Astrocyte (in vitro differentiated cells and primary cell): ENCODE results near the gene VAC14. TPM values are rescaled to one million over a fixed set of nuclear protein-coding genes. Genes with fewer than 3 reads are reported as not detected.

ENCODE experiments used
- DNase-seq: peaks from one replicate; pipeline ENCODE4 v3.0.0-alpha.2; 2010; ENCODE audit warnings: low read depth
- FAIRE-seq: peaks from 2 replicates; lab custom pipeline; 2011; peaks lifted over from hg19 to GRCh38; lab: Jason Lieb, UNC
- H2AFZ ChIP-seq: 2 replicates; pipeline ENCODE4 v1.6.0; 2012; ENCODE audit warnings: low read depth, low read length, inconsistent platforms
- H3K27ac ChIP-seq: 2 replicates; pipeline ENCODE4 v1.5.1; 2011; ENCODE audit warnings: low read depth, low read length, inconsistent platforms
- H3K27me3 ChIP-seq: 2 replicates; pipeline ENCODE4 v1.6.0; 2011; ENCODE audit warnings: low read length, inconsistent platforms; ENCODE audit not compliant: insufficient read depth
- H3K36me3 ChIP-seq: 2 replicates; pipeline ENCODE4 v1.5.1; 2011; ENCODE audit warnings: low read length, inconsistent platforms; ENCODE audit not compliant: insufficient read depth
- H3K4me1 ChIP-seq: 2 replicates; pipeline ENCODE4 v1.5.1; 2011; ENCODE audit warnings: low read length, inconsistent platforms; ENCODE audit not compliant: insufficient read depth
- H3K4me2 ChIP-seq: 2 replicates; pipeline ENCODE4 v1.6.0; 2012; ENCODE audit warnings: low read length, inconsistent platforms
- H3K4me3 ChIP-seq: 2 replicates; pipeline ENCODE4 v1.5.1; 2011; ENCODE audit warnings: low read depth, mild to moderate bottlenecking, low read length, inconsistent platforms; ENCODE audit not compliant: insufficient read depth
- H3K79me2 ChIP-seq: 2 replicates; pipeline ENCODE4 v1.6.0; 2012; ENCODE audit warnings: mild to moderate bottlenecking, low read length, inconsistent platforms; ENCODE audit not compliant: insufficient read depth
- H3K9ac ChIP-seq: 2 replicates; pipeline ENCODE4 v1.6.0; 2012; ENCODE audit warnings: mild to moderate bottlenecking, low read length, inconsistent platforms
- H3K9me3 ChIP-seq: 2 replicates; pipeline ENCODE4 v1.5.1; 2012; ENCODE audit warnings: low read depth, mild to moderate bottlenecking, low read length, inconsistent platforms; ENCODE audit not compliant: insufficient read depth
- H4K20me1 ChIP-seq: 2 replicates; pipeline ENCODE4 v1.6.0; 2012; ENCODE audit warnings: low read length, inconsistent platforms; ENCODE audit not compliant: insufficient read depth
- H3K27ac Mint-ChIP-seq: one replicate; pipeline ENCODE4 v1.8.0; 2021; ENCODE audit warnings: mild to moderate bottlenecking, mixed read lengths; ENCODE audit not compliant: unreplicated experiment
- H3K27me3 Mint-ChIP-seq: one replicate; pipeline ENCODE4 v1.8.0; 2021; ENCODE audit warnings: low read depth, mixed read lengths; ENCODE audit not compliant: unreplicated experiment
- H3K36me3 Mint-ChIP-seq: one replicate; pipeline ENCODE4 v1.8.0; 2021; ENCODE audit warnings: low read depth, mixed read lengths; ENCODE audit not compliant: unreplicated experiment
- H3K4me1 Mint-ChIP-seq: one replicate; pipeline ENCODE4 v1.8.0; 2021; ENCODE audit warnings: low read depth, mixed read lengths; ENCODE audit not compliant: unreplicated experiment
- H3K4me3 Mint-ChIP-seq: one replicate; pipeline ENCODE4 v1.8.0; 2021; ENCODE audit warnings: mild to moderate bottlenecking, moderate library complexity, mixed read lengths; ENCODE audit not compliant: unreplicated experiment
- H3K9me3 Mint-ChIP-seq: one replicate; pipeline ENCODE4 v1.8.0; 2021; ENCODE audit warnings: mild to moderate bottlenecking, mixed read lengths; ENCODE audit not compliant: unreplicated experiment
- CTCF ChIP-seq: IDR thresholded peaks from 2 replicates; pipeline ENCODE4 v1.5.1; 2011; ENCODE audit warnings: low read depth, mild to moderate bottlenecking, inconsistent platforms, low read length, moderate library complexity; ENCODE audit not compliant: insufficient read depth
- EZH2 ChIP-seq: IDR thresholded peaks from 2 replicates; pipeline ENCODE4 v1.6.1; 2012; ENCODE audit warnings: mild to moderate bottlenecking, low read length, inconsistent platforms; ENCODE audit not compliant: insufficient read depth
- total RNA-seq: library from RNA; stranded (reverse); gene quantifications from 2 replicates; pipeline ENCODE4 v1.2.1, GENCODE V29; 2021

The VAC14 gene
- total RNA-seq, 1 donor from 2014 or later = 27.8 TPM

- Histone ChIP-seq H3K27me3 (no peaks in the 10 kb centered on the region), H3K27ac (no peak overlapping the region), H2AFZ (no peak overlapping the region), H3K9ac (no peak overlapping the region), H3K9me3 (no peaks in the 10 kb centered on the region), H3K4me2 (no peak overlapping the region), H3K4me3 (no peak overlapping the region), H3K4me1 (no peaks in the 10 kb centered on the region), H4K20me1 (peaks cover 35% of the 10 kb centered on the region), H3K79me2 (peaks cover 37% of the 10 kb centered on the region), H3K36me3 (peaks cover 8% of the 10 kb centered on the region)
- no peaks in the 10 kb centered on the region for H3K4me1 Mint-ChIP-seq
- FAIRE-seq = no peak
- no peaks in the 10 kb centered on the region for H3K27me3 Mint-ChIP-seq
- no peak for DNase-seq
- H3K27ac Mint-ChIP-seq = no peak overlapping the region
- peaks cover 16% of the 10 kb centered on the region for H3K36me3 Mint-ChIP-seq
- H3K9me3 Mint-ChIP-seq = no peaks in the 10 kb centered on the region
- no peak overlapping the region for H3K4me3 Mint-ChIP-seq
- TF ChIP-seq EZH2 = no peak
- TF ChIP-seq CTCF = no peak
Observed at GRCh38 chr16:70678121-70678897, 122.6 kb downstream of the VAC14 start.

DNA sequence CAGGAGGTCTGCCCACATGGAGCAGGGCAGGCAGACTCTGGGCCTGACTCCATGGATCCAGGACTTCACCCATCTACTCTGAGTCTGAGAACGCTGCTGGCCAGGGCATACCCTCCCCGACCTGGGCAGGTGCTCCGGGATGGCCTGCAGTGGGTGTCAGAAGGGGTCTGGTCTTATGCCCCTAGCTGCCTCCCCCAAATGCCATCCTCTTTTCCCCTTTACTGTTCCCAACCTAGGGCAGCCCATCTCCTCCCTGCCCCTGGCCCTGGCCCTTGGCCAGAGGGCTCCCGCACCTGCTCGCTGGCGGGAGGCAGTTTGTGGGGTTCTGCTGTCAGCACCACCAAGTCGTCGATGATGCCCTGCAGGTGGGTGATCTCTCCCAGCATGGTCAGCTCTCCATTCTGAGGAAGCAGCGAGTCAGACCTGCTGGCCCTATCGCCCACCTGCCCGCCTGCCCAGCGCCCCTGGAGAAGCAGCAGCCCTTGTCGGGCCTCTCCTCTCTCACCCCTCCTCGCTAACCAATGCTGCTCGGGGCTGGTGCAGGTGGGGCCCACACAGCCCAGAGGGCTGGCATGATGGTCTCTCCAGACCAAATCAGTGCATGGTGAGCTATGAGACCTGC, 123.3 kb downstream of the VAC14 start:
- no peak overlapping the region for H2AFZ ChIP-seq
- no peaks in the 10 kb centered on the region for H3K4me1 Mint-ChIP-seq
- no peak overlapping the region for H3K4me3 ChIP-seq
- H3K4me2 ChIP-seq = no peak overlapping the region
- H3K36me3 Mint-ChIP-seq = peaks cover 18% of the 10 kb centered on the region
- no peak overlapping the region for H3K9ac ChIP-seq
- no peak for TF ChIP-seq CTCF
- no peak for TF ChIP-seq EZH2
- no peaks in the 10 kb centered on the region for H3K4me1 ChIP-seq
- H3K79me2 ChIP-seq = peaks cover 30% of the 10 kb centered on the region
- H4K20me1 ChIP-seq = peaks cover 30% of the 10 kb centered on the region
- no peaks in the 10 kb centered on the region for H3K9me3 ChIP-seq
- H3K27ac Mint-ChIP-seq = no peak overlapping the region
- no peaks in the 10 kb centered on the region for H3K27me3 ChIP-seq
- no peaks in the 10 kb centered on the region for H3K27me3 Mint-ChIP-seq
- H3K27ac ChIP-seq = no peak overlapping the region
- DNase-seq = no peak
- no peak for FAIRE-seq
- H3K4me3 Mint-ChIP-seq = no peak overlapping the region
- no peaks in the 10 kb centered on the region for H3K9me3 Mint-ChIP-seq
- H3K36me3 ChIP-seq = peaks cover 8% of the 10 kb centered on the region
